SK-N-SH (cell line): ENCODE data around the gene GON7. TPM values are rescaled to one million over a fixed set of nuclear protein-coding genes. Genes with fewer than 3 reads are reported as not detected.

Experiments used
- CTCF ChIA-PET: fragments of 300-600, 350-600 bp; formaldehyde crosslinking; extraction: SDS; loops from one replicate; lab custom pipeline; 2021; lab: Yijun Ruan, JAX
- POLR2A ChIA-PET: fragments of 350-600 bp; sonication (Branson Sonifier 250); formaldehyde crosslinking; extraction: SDS; loops from one replicate; lab custom pipeline; 2020; ENCODE audit warnings: antibody characterized with exemption, inconsistent platforms; lab: Yijun Ruan, JAX
- DNase-seq: peaks from one replicate; pipeline ENCODE4 v3.0.0; 2012
- H2AFZ ChIP-seq: fragments of 200-600 bp; sonication (generic); 2 replicates; pipeline ENCODE4 v1.8.1; 2016; ENCODE audit warnings: antibody characterized with exemption, mild to moderate bottlenecking, low read depth
- H3F3A ChIP-seq: fragments of 200-600 bp; sonication (generic); replicated peaks from 2 replicates; pipeline ENCODE3; 2016; ENCODE audit warnings: antibody characterized with exemption, mild to moderate bottlenecking; ENCODE audit not compliant: insufficient read depth
- H3K27ac ChIP-seq, 2 experiments: fragments of 200-500 bp in 1 of 2; fragments of 200-600 bp in 1 of 2; sonication (Bioruptor generic) in 1 of 2; sonication (generic), shearing (Covaris generic) in 1 of 2; 2 replicates each; pipeline versions ENCODE4 v1.5.1 to v1.6.1; 2014 to 2016; ENCODE audit warnings: low read depth in 2 of 2, inconsistent platforms in 1 of 2, low read length in 1 of 2, mild to moderate bottlenecking in 1 of 2, mixed read lengths in 1 of 2
- H3K27me3 ChIP-seq: fragments of 200-600 bp; sonication (generic), shearing (Covaris generic); 2 replicates; pipeline ENCODE4 v1.6.1; 2016; ENCODE audit warnings: mixed run types; ENCODE audit not compliant: insufficient read depth
- H3K36me3 ChIP-seq, 2 experiments: fragments of 200-500 bp in 1 of 2; fragments of 200-600 bp in 1 of 2; sonication (Bioruptor generic) in 1 of 2; sonication (generic) in 1 of 2; replicated peaks in 1 of 2; 2 replicates each; pipeline versions ENCODE3 to v1.5.1; 2014 to 2016; ENCODE audit warnings: low read length in 1 of 2, mild to moderate bottlenecking in 1 of 2; ENCODE audit not compliant: insufficient read depth in 2 of 2, control insufficient read depth in 1 of 2
- H3K4me1 ChIP-seq, 2 experiments: fragments of 200-500 bp in 1 of 2; fragments of 200-600 bp in 1 of 2; sonication (Bioruptor generic) in 1 of 2; sonication (generic), shearing (Covaris generic) in 1 of 2; 2 replicates each; pipeline versions ENCODE4 v1.5.1 to v1.6.1; 2014 to 2016; ENCODE audit warnings: low read depth in 1 of 2, low read length in 1 of 2, mixed run types in 1 of 2; ENCODE audit not compliant: insufficient read depth in 2 of 2, control insufficient read depth in 1 of 2
- H3K4me2 ChIP-seq: fragments of 200-600 bp; sonication (generic), shearing (Covaris generic); 2 replicates; pipeline ENCODE4 v1.6.1; 2017; ENCODE audit warnings: mixed run types
- H3K4me3 ChIP-seq, 2 experiments: fragments of 200-500 bp in 1 of 2; fragments of 200-600 bp in 1 of 2; sonication (Bioruptor generic) in 1 of 2; sonication (generic), shearing (Covaris generic) in 1 of 2; 2 replicates each; pipeline versions ENCODE4 v1.5.1 to v1.8.1; 2014 to 2016; ENCODE audit warnings: low read depth in 2 of 2, inconsistent platforms in 1 of 2, low read length in 1 of 2, mild to moderate bottlenecking in 1 of 2, mixed read lengths in 1 of 2, moderate library complexity in 1 of 2
- H3K79me2 ChIP-seq: fragments of 200-600 bp; sonication (generic); 2 replicates; pipeline ENCODE4 v1.8.1; 2017; ENCODE audit warnings: mild to moderate bottlenecking; ENCODE audit not compliant: insufficient read depth
- H3K9ac ChIP-seq: fragments of 200-600 bp; sonication (generic); 2 replicates; pipeline ENCODE4 v1.6.1; 2017; ENCODE audit warnings: mixed run types
- H3K9me2 ChIP-seq: fragments of 200-600 bp; sonication (generic); 2 replicates; pipeline ENCODE4 v1.6.1; 2017; ENCODE audit warnings: mixed run types
- H3K9me3 ChIP-seq: fragments of 200-600 bp; sonication (generic); 2 replicates; pipeline ENCODE4 v1.6.1; 2017; ENCODE audit warnings: mixed run types, mild to moderate bottlenecking, moderate library complexity
- H4K20me1 ChIP-seq: fragments of 200-600 bp; sonication (generic); 2 replicates; pipeline ENCODE4 v1.6.1; 2017; ENCODE audit warnings: mild to moderate bottlenecking, mixed run types; ENCODE audit not compliant: insufficient read depth
- CHD2 ChIP-seq: fragments of 150-350 bp; IDR thresholded peaks from 2 replicates; pipeline ENCODE4 v1.6.1; 2018; ENCODE audit warnings: low read length; ENCODE audit not compliant: partially characterized antibody
- ELF1 ChIP-seq: IDR thresholded peaks from 2 replicates; pipeline ENCODE4 v1.4.0; 2012
- EP300 ChIP-seq, 2 experiments: IDR thresholded peaks; 2 replicates each; pipeline versions ENCODE4 v1.4.0 to v1.6.1; 2012; ENCODE audit warnings: borderline replicate concordance in 1 of 2, low read depth in 1 of 2, low read length in 1 of 2
- EZH2phosphoT487 ChIP-seq: fragments of 200-600 bp; sonication (generic); IDR thresholded peaks from 2 replicates; pipeline ENCODE4 v1.6.1; 2017; ENCODE audit warnings: low read depth, mixed run types, mild to moderate bottlenecking, antibody characterized with exemption, moderate library complexity, borderline replicate concordance
- FOSL2 ChIP-seq: IDR thresholded peaks from 2 replicates; pipeline ENCODE4 v1.4.0; 2012; ENCODE audit warnings: low read depth, mild to moderate bottlenecking, moderate library complexity, borderline replicate concordance
- FOXJ3 ChIP-seq: sonication (generic); formaldehyde crosslinking; IDR thresholded peaks from 2 replicates; pipeline ENCODE4 v1.5.1; 2020; ENCODE audit warnings: mild to moderate bottlenecking, missing genetic modification reagents
- FOXM1 ChIP-seq: IDR thresholded peaks from 2 replicates; pipeline ENCODE4 v1.4.0; 2012; ENCODE audit warnings: low read depth, mild to moderate bottlenecking
- JUND ChIP-seq: IDR thresholded peaks from 2 replicates; pipeline ENCODE4 v1.4.0; 2012
- MAX ChIP-seq: IDR thresholded peaks from 2 replicates; pipeline ENCODE4 v1.4.0; 2012; ENCODE audit warnings: low read depth
- MEF2A ChIP-seq: IDR thresholded peaks from 2 replicates; pipeline ENCODE4 v1.4.0; 2012; ENCODE audit warnings: low read depth, borderline replicate concordance
- MXI1 ChIP-seq: IDR thresholded peaks from 2 replicates; pipeline ENCODE4 v1.6.1; 2012; ENCODE audit warnings: mild to moderate bottlenecking, low read depth, low read length, improper control_type of control experiment
- POLR2AphosphoS5 ChIP-seq: IDR thresholded peaks from 2 replicates; pipeline ENCODE4 v1.6.1; 2012; ENCODE audit warnings: low read depth, low read length
- REST ChIP-seq: IDR thresholded peaks from 2 replicates; pipeline ENCODE4 v1.6.1; 2012; ENCODE audit warnings: mild to moderate bottlenecking, low read depth, low read length, moderate library complexity
- SIN3A ChIP-seq: IDR thresholded peaks from 2 replicates; pipeline ENCODE4 v1.6.1; 2012; ENCODE audit warnings: low read depth, mild to moderate bottlenecking, low read length, moderate library complexity, borderline replicate concordance
- SMC3 ChIP-seq: IDR thresholded peaks from 2 replicates; pipeline ENCODE4 v1.6.1; 2012; ENCODE audit warnings: low read depth, low read length, improper control_type of control experiment
- TCF12 ChIP-seq: IDR thresholded peaks from 2 replicates; pipeline ENCODE4 v1.4.0; 2012
- TEAD4 ChIP-seq: IDR thresholded peaks from 2 replicates; pipeline ENCODE4 v1.4.0; 2012; ENCODE audit warnings: mild to moderate bottlenecking, borderline replicate concordance; ENCODE audit not compliant: insufficient read depth
- USF1 ChIP-seq: IDR thresholded peaks from 2 replicates; pipeline ENCODE4 v1.4.0; 2012; ENCODE audit warnings: low read depth, borderline replicate concordance
- YY1 ChIP-seq: IDR thresholded peaks from 2 replicates; pipeline ENCODE4 v1.4.0; 2012; ENCODE audit warnings: low read depth, mild to moderate bottlenecking
- WGBS: methylation state at CpG from one replicate; pipeline ENCODE4 v1.1.6; 2017; ENCODE audit warnings: low lambda C conversion rate; 5-methylcytosine and 5-hydroxymethylcytosine counted together
- polyA plus RNA-seq, 3 experiments: library from polyadenylated mRNA; depleted of rRNA; stranded (reverse); fragments of >200 nt; gene quantifications; 2 replicates each; pipeline ENCODE4 v1.2.3, GENCODE V29; 2012
- TF ChIP-seq, protein P1 (sequence below): IDR thresholded peaks from 2 replicates; pipeline ENCODE4; 2012
- TF ChIP-seq, protein P2 (sequence below): fragments of 200-600 bp; sonication (generic); IDR thresholded peaks from 2 replicates; pipeline ENCODE4 v1.6.1; 2017; ENCODE audit warnings: antibody characterized with exemption, mild to moderate bottlenecking, moderate library complexity

The GON7 gene
- polyA plus RNA-seq, 1 of the 3 experiments (the other 2 are of a cell fraction), result 14.8 TPM

GRCh38 chr14:93163564-93163963 is 43.3 kb downstream of the GON7 start:
- Histone ChIP-seq H3K79me2 (no peaks in the 10 kb centered on the region), H3K4me2 (no peak overlapping the region), H3K9ac (no peak overlapping the region), H4K20me1 (no peaks in the 10 kb centered on the region), H3K36me3 (no peaks in the 10 kb centered on the region), H3K27me3 (no peaks in the 10 kb centered on the region), H3K9me2 (no peaks in the 10 kb centered on the region), H3K4me1 (peaks cover 0 to 7% of the 10 kb centered on the region in 2 experiments; a peak in 1 of 4 replicates), H3K4me3 (no peak overlapping the region), H2AFZ (no peak overlapping the region), H3K9me3 (no peaks in the 10 kb centered on the region), H3K27ac (no peak overlapping the region), H3F3A (no peaks in the 10 kb centered on the region)
- 61% methylated on average over 5 of the region's 5 CpGs for WGBS
- ChIA-PET CTCF (interaction anchor here (0.9 to 1.4 kb wide), 5 partner anchors 14 to 212 kb away, joined by 3 read pairs; no protein-coding TSS in a partner anchor), POLR2A (no interaction called here)
- TF ChIP-seq SIN3A (no peak), FOSL2 (no peak), SMC3 (no peak), YY1 (no peak), POLR2AphosphoS5 (no peak), MAX (no peak), JUND (no peak), EZH2phosphoT487 (no peak), EP300 (IDR thresholded peaks at IDR 0.05; ENCODE audit: borderline replicate concordance in 1 of 2, low read depth in 1 of 2, low read length in 1 of 2) (no peak), TCF12 (no peak), MXI1 (no peak), FOXM1 (no peak)
- TF ChIP-seq, protein P1, sequence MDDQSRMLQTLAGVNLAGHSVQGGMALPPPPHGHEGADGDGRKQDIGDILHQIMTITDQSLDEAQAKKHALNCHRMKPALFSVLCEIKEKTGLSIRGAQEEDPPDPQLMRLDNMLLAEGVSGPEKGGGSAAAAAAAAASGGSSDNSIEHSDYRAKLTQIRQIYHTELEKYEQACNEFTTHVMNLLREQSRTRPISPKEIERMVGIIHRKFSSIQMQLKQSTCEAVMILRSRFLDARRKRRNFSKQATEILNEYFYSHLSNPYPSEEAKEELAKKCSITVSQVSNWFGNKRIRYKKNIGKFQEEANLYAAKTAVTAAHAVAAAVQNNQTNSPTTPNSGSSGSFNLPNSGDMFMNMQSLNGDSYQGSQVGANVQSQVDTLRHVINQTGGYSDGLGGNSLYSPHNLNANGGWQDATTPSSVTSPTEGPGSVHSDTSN, result no peak
- no peak for DNase-seq

- POLR2A ChIA-PET, result interaction anchor here (0.6 kb wide), 1 partner anchor 1901 kb away, joined by 5 read pairs; no protein-coding TSS in a partner anchor
- no peak overlapping the region for H2AFZ ChIP-seq
- no peaks in the 10 kb centered on the region for H3K9me3 ChIP-seq
- peaks cover 0 to 10% of the 10 kb centered on the region in 2 experiments; a peak in 1 of 4 replicates for H3K4me1 ChIP-seq
- no peaks in the 10 kb centered on the region for H3F3A ChIP-seq
- no peak overlapping the region for H3K4me3 ChIP-seq
- WGBS, result 42% methylated on average over 4 of the region's 4 CpGs
- no peaks in the 10 kb centered on the region for H3K9me2 ChIP-seq
- no peaks in the 10 kb centered on the region for H4K20me1 ChIP-seq
- H3K9ac ChIP-seq, result no peak overlapping the region
- no peaks in the 10 kb centered on the region for H3K27me3 ChIP-seq
- DNase-seq, result no peak
- H3K36me3 ChIP-seq, result no peaks in the 10 kb centered on the region
- H3K79me2 ChIP-seq, result no peaks in the 10 kb centered on the region
- H3K4me2 ChIP-seq, result no peak overlapping the region
- no peak overlapping the region for H3K27ac ChIP-seq
- CTCF ChIA-PET, result interaction anchor here (0.9 to 2.7 kb wide), 4 partner anchors 11 to 49 kb away, joined by 3 to 14 read pairs (median 4); no protein-coding TSS in a partner anchor
- TF ChIP-seq ELF1 (no peak), TEAD4 (no peak), CHD2 (no peak), MXI1 (no peak), EP300 (IDR thresholded peaks at IDR 0.05; ENCODE audit: borderline replicate concordance in 1 of 2, low read depth in 1 of 2, low read length in 1 of 2) (no peak), FOXJ3 (CRISPR knock-in tag) (no peak), MEF2A (no peak), USF1 (no peak), REST (no peak), EZH2phosphoT487 (no peak), FOSL2 (no peak)
- TF ChIP-seq, protein P2, sequence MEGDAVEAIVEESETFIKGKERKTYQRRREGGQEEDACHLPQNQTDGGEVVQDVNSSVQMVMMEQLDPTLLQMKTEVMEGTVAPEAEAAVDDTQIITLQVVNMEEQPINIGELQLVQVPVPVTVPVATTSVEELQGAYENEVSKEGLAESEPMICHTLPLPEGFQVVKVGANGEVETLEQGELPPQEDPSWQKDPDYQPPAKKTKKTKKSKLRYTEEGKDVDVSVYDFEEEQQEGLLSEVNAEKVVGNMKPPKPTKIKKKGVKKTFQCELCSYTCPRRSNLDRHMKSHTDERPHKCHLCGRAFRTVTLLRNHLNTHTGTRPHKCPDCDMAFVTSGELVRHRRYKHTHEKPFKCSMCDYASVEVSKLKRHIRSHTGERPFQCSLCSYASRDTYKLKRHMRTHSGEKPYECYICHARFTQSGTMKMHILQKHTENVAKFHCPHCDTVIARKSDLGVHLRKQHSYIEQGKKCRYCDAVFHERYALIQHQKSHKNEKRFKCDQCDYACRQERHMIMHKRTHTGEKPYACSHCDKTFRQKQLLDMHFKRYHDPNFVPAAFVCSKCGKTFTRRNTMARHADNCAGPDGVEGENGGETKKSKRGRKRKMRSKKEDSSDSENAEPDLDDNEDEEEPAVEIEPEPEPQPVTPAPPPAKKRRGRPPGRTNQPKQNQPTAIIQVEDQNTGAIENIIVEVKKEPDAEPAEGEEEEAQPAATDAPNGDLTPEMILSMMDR, result no peak
Observed at GRCh38 chr14:93161411-93161940, 45.4 kb downstream of the GON7 start.
